Trophoblast cell (in vitro differentiated cells and primary cell): ENCODE data around the gene SYNC.
A peak's percentile ranks its signal among the peaks of the same experiment; 100 is the strongest.

Experiments
- DNase-seq, 2 donors: peaks; one replicate each; pipeline ENCODE4 v3.0.0-alpha.2; 2016
- H2AFZ ChIP-seq: 2 replicates; pipeline ENCODE4 v1.6.1; 2013; ENCODE audit warnings: low read length, moderate library complexity, mild to moderate bottlenecking; ENCODE audit not compliant: insufficient read depth, poor library complexity
- H2AK5ac ChIP-seq: 2 replicates; pipeline ENCODE4 v1.6.1; 2013; ENCODE audit warnings: mild to moderate bottlenecking, low read length
- H2BK120ac ChIP-seq: 2 replicates; pipeline ENCODE4 v1.6.1; 2013; ENCODE audit warnings: low read length, mild to moderate bottlenecking, moderate library complexity; ENCODE audit not compliant: insufficient read depth, poor library complexity
- H2BK12ac ChIP-seq: 2 replicates; pipeline ENCODE4 v1.6.1; 2013; ENCODE audit warnings: mild to moderate bottlenecking, low read length, moderate library complexity
- H2BK5ac ChIP-seq: 2 replicates; pipeline ENCODE4 v1.6.1; 2013; ENCODE audit warnings: low read length, low read depth, moderate library complexity, mild to moderate bottlenecking; ENCODE audit not compliant: poor library complexity
- H3K14ac ChIP-seq: 2 replicates; pipeline ENCODE4 v1.6.1; 2013; ENCODE audit warnings: mild to moderate bottlenecking, low read length
- H3K18ac ChIP-seq: 2 replicates; pipeline ENCODE4 v1.6.1; 2013; ENCODE audit warnings: mild to moderate bottlenecking, low read length
- H3K23ac ChIP-seq: 2 replicates; pipeline ENCODE4 v1.6.1; 2013; ENCODE audit warnings: low read length
- H3K27ac ChIP-seq: 2 replicates; pipeline ENCODE4 v1.5.1; 2013; ENCODE audit warnings: low read depth, mild to moderate bottlenecking, inconsistent platforms, low read length, moderate library complexity
- H3K27me3 ChIP-seq: 2 replicates; pipeline ENCODE4 v1.6.1; 2013; ENCODE audit warnings: inconsistent platforms, mild to moderate bottlenecking, low read length, moderate library complexity; ENCODE audit not compliant: insufficient read depth
- H3K36me3 ChIP-seq, 2 experiments: 1 replicate in 1 of 2; 2 replicates in 1 of 2; pipeline ENCODE4 v1.6.1; 2013; ENCODE audit warnings: low read length in 2 of 2, mild to moderate bottlenecking in 2 of 2, moderate library complexity in 1 of 2; ENCODE audit not compliant: insufficient read depth in 2 of 2, control insufficient read depth in 1 of 2
- H3K4ac ChIP-seq: 2 replicates; pipeline ENCODE4 v1.6.1; 2013; ENCODE audit warnings: low read depth, mild to moderate bottlenecking, low read length, moderate library complexity
- H3K4me1 ChIP-seq, 2 experiments: 1 replicate in 1 of 2; 2 replicates in 1 of 2; pipeline ENCODE4 v1.6.1; 2013; ENCODE audit warnings: low read length in 2 of 2, mild to moderate bottlenecking in 2 of 2, moderate library complexity in 1 of 2; ENCODE audit not compliant: insufficient read depth in 2 of 2, control insufficient read depth in 1 of 2
- H3K4me2 ChIP-seq: 2 replicates; pipeline ENCODE4 v1.6.1; 2013; ENCODE audit warnings: inconsistent platforms, mild to moderate bottlenecking, low read length, moderate library complexity
- H3K4me3 ChIP-seq: 2 replicates; pipeline ENCODE4 v1.5.1; 2013; ENCODE audit warnings: mild to moderate bottlenecking, low read depth, low read length, inconsistent platforms
- H3K79me1 ChIP-seq: one replicate; pipeline ENCODE4 v1.6.1; 2013; ENCODE audit warnings: low read length
- H3K79me2 ChIP-seq: 2 replicates; pipeline ENCODE4 v1.6.1; 2013; ENCODE audit warnings: low read length, mild to moderate bottlenecking; ENCODE audit not compliant: control insufficient read depth, insufficient read depth, poor library complexity
- H3K9ac ChIP-seq: 2 replicates; pipeline ENCODE4 v1.6.1; 2013; ENCODE audit warnings: mild to moderate bottlenecking, low read length
- H3K9me3 ChIP-seq: 2 replicates; pipeline ENCODE4 v1.6.1; 2013; ENCODE audit warnings: low read depth, mild to moderate bottlenecking, control low read depth, inconsistent platforms, low read length; ENCODE audit not compliant: insufficient read depth
- H4K12ac ChIP-seq: 2 replicates; pipeline ENCODE4 v1.6.1; 2013; ENCODE audit warnings: low read depth, mild to moderate bottlenecking, low read length, moderate library complexity
- H4K8ac ChIP-seq: 2 replicates; pipeline ENCODE4 v1.6.1; 2013; ENCODE audit warnings: low read depth, mild to moderate bottlenecking, low read length, moderate library complexity
- H4K91ac ChIP-seq: one replicate; pipeline ENCODE4 v1.6.1; 2013; ENCODE audit warnings: low read depth, mild to moderate bottlenecking, low read length, moderate library complexity
- WGBS: extraction: QIAGEN DNeasy Blood & Tissue Kit; methylation state at CpG from one replicate; pipeline ENCODE4 v1.1.7; 2013; ENCODE audit warnings: missing lambda C conversion rate; ENCODE audit not compliant: insufficient read length, insufficient coverage; ENCODE audit errors: extremely low coverage; 5-methylcytosine and 5-hydroxymethylcytosine counted together

The SYNC gene

GRCh38 chr1:32696041-32696440 lies 6.5 kb downstream of the SYNC start:
- no CpG with 5 or more reads among the region's 9 CpGs for WGBS

GRCh38 chr1:32695098-32695904 lies 7.3 kb downstream of the SYNC start:
- Histone ChIP-seq H2AFZ (no peak overlapping the region), H3K14ac (no peak overlapping the region), H3K79me1 (no peaks in the 10 kb centered on the region), H3K27ac (no peak overlapping the region), H2BK12ac (no peak overlapping the region), H4K91ac (no peak overlapping the region), H2BK5ac (no peak overlapping the region), H3K36me3 (no peaks in the 10 kb centered on the region), H3K9ac (peak overlapping the region; percentile 4), H3K4me1 (no peaks in the 10 kb centered on the region), H3K9me3 (no peaks in the 10 kb centered on the region), H3K23ac (no peak overlapping the region), H3K4me3 (no peak overlapping the region), H2BK120ac (no peak overlapping the region), H3K79me2 (no peaks in the 10 kb centered on the region), H3K18ac (no peak overlapping the region), H3K27me3 (no peaks in the 10 kb centered on the region), H3K4ac (no peak overlapping the region), H3K4me2 (no peak overlapping the region), H4K12ac (no peak overlapping the region), H4K8ac (no peak overlapping the region), H2AK5ac (no peak overlapping the region)
- no CpG with 5 or more reads among the region's 17 CpGs for WGBS
- DNase-seq, result peak; percentile 11 to 55

More at GRCh38 chr1:32696041-32696440, 6.5 kb downstream of the SYNC start:
- Histone ChIP-seq H3K14ac (no peak overlapping the region), H3K79me1 (no peaks in the 10 kb centered on the region), H2BK12ac (no peak overlapping the region), H2AK5ac (no peak overlapping the region), H3K27me3 (no peaks in the 10 kb centered on the region), H4K91ac (no peak overlapping the region), H4K12ac (no peak overlapping the region), H3K4ac (no peak overlapping the region), H3K27ac (no peak overlapping the region), H3K18ac (no peak overlapping the region), H4K8ac (no peak overlapping the region), H3K79me2 (no peaks in the 10 kb centered on the region), H3K36me3 (no peaks in the 10 kb centered on the region), H3K9ac (no peak overlapping the region), H3K4me3 (no peak overlapping the region), H3K9me3 (no peaks in the 10 kb centered on the region), H2BK5ac (no peak overlapping the region), H3K4me1 (no peaks in the 10 kb centered on the region), H2BK120ac (no peak overlapping the region), H2AFZ (no peak overlapping the region), H3K4me2 (no peak overlapping the region), H3K23ac (no peak overlapping the region)
- no peak for DNase-seq

- no peak overlapping the region for H2AK5ac ChIP-seq
- no peak overlapping the region for H3K9ac ChIP-seq
- H4K8ac ChIP-seq, result no peak overlapping the region
- H3K4me3 ChIP-seq, result no peak overlapping the region
- no peak overlapping the region for H4K91ac ChIP-seq
- no peak overlapping the region for H2BK5ac ChIP-seq
- H3K18ac ChIP-seq, result no peak overlapping the region
- no CpG with 5 or more reads among the region's 6 CpGs for WGBS
- H3K4me2 ChIP-seq, result no peak overlapping the region
- DNase-seq, result no peak
- no peaks in the 10 kb centered on the region for H3K9me3 ChIP-seq
- no peak overlapping the region for H2BK12ac ChIP-seq
- H3K27me3 ChIP-seq, result no peaks in the 10 kb centered on the region
- no peaks in the 10 kb centered on the region for H3K79me2 ChIP-seq
- H4K12ac ChIP-seq, result no peak overlapping the region
- H3K79me1 ChIP-seq, result no peaks in the 10 kb centered on the region
- H3K14ac ChIP-seq, result no peak overlapping the region
- H3K36me3 ChIP-seq, result no peaks in the 10 kb centered on the region
- no peak overlapping the region for H3K27ac ChIP-seq
- no peak overlapping the region for H2BK120ac ChIP-seq
- no peak overlapping the region for H2AFZ ChIP-seq
- no peaks in the 10 kb centered on the region for H3K4me1 ChIP-seq
- H3K23ac ChIP-seq, result no peak overlapping the region
- H3K4ac ChIP-seq, result no peak overlapping the region
Measured at GRCh38 chr1:32693455-32694174, 9.0 kb downstream of the SYNC start.

GRCh38 chr1:32686387-32686786 lies 16.2 kb downstream of the SYNC start:
- H3K9me3 ChIP-seq, result no peaks in the 10 kb centered on the region
- no peak overlapping the region for H2AK5ac ChIP-seq
- H2BK120ac ChIP-seq, result no peak overlapping the region
- no peaks in the 10 kb centered on the region for H3K79me1 ChIP-seq
- no peak overlapping the region for H3K14ac ChIP-seq
- no peaks in the 10 kb centered on the region for H3K79me2 ChIP-seq
- H3K18ac ChIP-seq, result no peak overlapping the region
- WGBS, result no CpG with 5 or more reads among the region's 2 CpGs
- no peak overlapping the region for H3K9ac ChIP-seq
- H2BK5ac ChIP-seq, result no peak overlapping the region
- no peak for DNase-seq
- no peak overlapping the region for H3K23ac ChIP-seq
- H3K4me1 ChIP-seq, result no peaks in the 10 kb centered on the region
- no peak overlapping the region for H4K12ac ChIP-seq
- H3K4me2 ChIP-seq, result no peak overlapping the region
- H3K27me3 ChIP-seq, result no peaks in the 10 kb centered on the region
- H3K4ac ChIP-seq, result no peak overlapping the region
- no peak overlapping the region for H3K4me3 ChIP-seq
- no peak overlapping the region for H4K8ac ChIP-seq
- no peak overlapping the region for H2AFZ ChIP-seq
- H4K91ac ChIP-seq, result no peak overlapping the region
- no peak overlapping the region for H2BK12ac ChIP-seq
- H3K27ac ChIP-seq, result no peak overlapping the region
- H3K36me3 ChIP-seq, result peaks cover 7 to 26% of the 10 kb centered on the region in 2 experiments
